GM12878 (cell line): ENCODE results near the gene CCDC80. TPM values are rescaled to one million over a fixed set of nuclear protein-coding genes. Genes with fewer than 3 reads are reported as not detected.

Source experiments
- ATAC-seq: fragments of 200-7000 bp; cut with Tn5 transposase; 3 replicates; pipeline ENCODE4 v1.9.1; 2020; ENCODE audit warnings: mild to moderate bottlenecking, moderate library complexity
- BruUV-seq: library from RNA; stranded (reverse); fragments of 400-500 nt; replicated peaks from 2 replicates; lab custom pipeline; 2021; lab: Mats Ljungman, UMichigan
- CTCF ChIA-PET: fragments of 300-600 bp; sonication (Branson Sonifier 250); formaldehyde crosslinking; extraction: SDS; loops from one replicate; lab custom pipeline; 2021; ENCODE audit warnings: inconsistent platforms; lab: Yijun Ruan, JAX
- POLR2A ChIA-PET: fragments of 350-600 bp; formaldehyde crosslinking; extraction: SDS; loops from one replicate; lab custom pipeline; 2021; ENCODE audit warnings: inconsistent platforms; lab: Charles Lee
- RAD21 ChIA-PET: fragments of 300-600 bp; sonication (Branson Sonifier 250); formaldehyde crosslinking; loops from one replicate; lab custom pipeline; 2023; ENCODE audit warnings: antibody characterized with exemption; ENCODE audit not compliant: unreplicated experiment; lab: Charles Lee
- SMC1A ChIA-PET: fragments of 300-600 bp; sonication (Branson Sonifier 250); formaldehyde crosslinking; loops from one replicate; lab custom pipeline; 2023; ENCODE audit not compliant: unreplicated experiment, uncharacterized antibody; lab: Charles Lee
- DNase-seq: peaks from one replicate; pipeline ENCODE4 v3.0.0-alpha.2; 2011; ENCODE audit warnings: low read depth, low spot score
- FAIRE-seq: peaks from 3 replicates; lab custom pipeline; 2011; peaks lifted over from hg19 to GRCh38; lab: Jason Lieb, UNC
- H2AFZ ChIP-seq: 2 replicates; pipeline ENCODE4 v1.6.0; 2011; ENCODE audit warnings: low read depth, low read length, control low read depth; ENCODE audit not compliant: control insufficient read depth
- H3K27ac ChIP-seq: 2 replicates; pipeline ENCODE4 v1.5.1; 2011; ENCODE audit warnings: control low read depth; ENCODE audit not compliant: control insufficient read depth, insufficient read depth
- H3K27me3 ChIP-seq, 2 experiments: replicated peaks in 1 of 2; 2 replicates each; pipeline versions ENCODE4 v1.6.0 to v1.6.1; 2011; ENCODE audit warnings: low read length in 1 of 2; ENCODE audit not compliant: control insufficient read depth in 2 of 2, insufficient read depth in 2 of 2
- H3K36me3 ChIP-seq, 2 experiments: 2 replicates each; pipeline ENCODE4 v1.5.1; 2011; ENCODE audit warnings: low read length in 1 of 2; ENCODE audit not compliant: control insufficient read depth in 2 of 2, insufficient read depth in 2 of 2
- H3K4me1 ChIP-seq: 2 replicates; pipeline ENCODE4 v1.6.1; 2011; ENCODE audit warnings: mild to moderate bottlenecking, low read length, moderate library complexity, mixed read lengths; ENCODE audit not compliant: control insufficient read depth, insufficient read depth
- H3K4me2 ChIP-seq: 2 replicates; pipeline ENCODE4 v1.6.0; 2011; ENCODE audit warnings: control low read depth; ENCODE audit not compliant: control insufficient read depth, insufficient read depth
- H3K4me3 ChIP-seq: fragments of 200-600 bp; sonication (generic); 2 replicates; pipeline ENCODE4 v1.5.1; 2016
- H3K79me2 ChIP-seq: 2 replicates; pipeline ENCODE4 v1.6.0; 2011; ENCODE audit warnings: low read length; ENCODE audit not compliant: control insufficient read depth, insufficient read depth
- H3K9ac ChIP-seq: 2 replicates; pipeline ENCODE4 v1.8.0; 2011; ENCODE audit warnings: low read length, control low read depth, mixed read lengths; ENCODE audit not compliant: control insufficient read depth, insufficient read depth
- H3K9me3 ChIP-seq: replicated peaks from 3 replicates; pipeline ENCODE4 v1.5.1; 2011; ENCODE audit warnings: mild to moderate bottlenecking, low read length; ENCODE audit not compliant: control insufficient read depth, insufficient read depth
- H4K20me1 ChIP-seq: 2 replicates; pipeline ENCODE4 v1.6.0; 2011; ENCODE audit not compliant: control insufficient read depth, insufficient read depth
- ASH2L ChIP-seq: fragments of 300-600, 200-600 bp; sonication (generic); IDR thresholded peaks from 2 replicates; pipeline ENCODE4 v1.6.1; 2017; ENCODE audit warnings: low read depth, mild to moderate bottlenecking, borderline replicate concordance
- CEBPB ChIP-seq, 2 experiments: fragments of 150-350 bp in 1 of 2; IDR thresholded peaks; 2 replicates each; pipeline ENCODE4 v1.6.1; 2012 to 2014; ENCODE audit warnings: low read depth in 2 of 2, low read length in 2 of 2, borderline replicate concordance in 1 of 2, inconsistent platforms in 1 of 2
- CHD2 ChIP-seq: IDR thresholded peaks from 2 replicates; pipeline ENCODE4 v1.6.1; 2011; ENCODE audit warnings: low read depth, low read length, improper control_type of control experiment, borderline replicate concordance
- FOXK2 ChIP-seq: fragments of 450-650 bp; IDR thresholded peaks from 2 replicates; pipeline ENCODE4 v1.6.1; 2017; ENCODE audit warnings: mild to moderate bottlenecking, moderate library complexity
- GABPA ChIP-seq: IDR thresholded peaks from 2 replicates; pipeline ENCODE4 v1.6.1; 2014; ENCODE audit warnings: antibody characterized with exemption, low read depth, mild to moderate bottlenecking, inconsistent platforms
- HCFC1 ChIP-seq: fragments of 150-350 bp; IDR thresholded peaks from 2 replicates; pipeline ENCODE4 v1.6.1; 2014; ENCODE audit warnings: low read length
- HDAC2 ChIP-seq: fragments of 200-600 bp; sonication (generic); IDR thresholded peaks from 2 replicates; pipeline ENCODE4 v1.6.1; 2017
- MTA2 ChIP-seq: fragments of 450-650 bp; IDR thresholded peaks from 2 replicates; pipeline ENCODE4 v1.6.1; 2016; ENCODE audit warnings: low read depth, mild to moderate bottlenecking, moderate library complexity
- PBX3 ChIP-seq: IDR thresholded peaks from 2 replicates; pipeline ENCODE4 v1.6.1; 2011; ENCODE audit warnings: mild to moderate bottlenecking, low read depth, low read length, moderate library complexity; ENCODE audit not compliant: insufficient replicate concordance
- TARDBP ChIP-seq: IDR thresholded peaks from 2 replicates; pipeline ENCODE4 v1.6.1; 2016; ENCODE audit warnings: borderline replicate concordance
- ZNF207 ChIP-seq: fragments of 450-650 bp; IDR thresholded peaks from 2 replicates; pipeline ENCODE4 v1.6.1; 2014; ENCODE audit warnings: antibody characterized with exemption, mild to moderate bottlenecking, borderline replicate concordance
- WGBS: methylation state at CpG from one replicate; pipeline ENCODE4 v1.1.6; 2016; ENCODE audit warnings: low lambda C conversion rate; ENCODE audit not compliant: insufficient replicate concordance, insufficient coverage; ENCODE audit errors: missing lambda C conversion rate; 5-methylcytosine and 5-hydroxymethylcytosine counted together
- in situ Hi-C: fragments of 300-500 bp; cut with MboI; formaldehyde crosslinking; loops from 9 replicates; pipeline ENCODE4 v1.14.3; 2018; ENCODE audit warnings: mixed read lengths
- intact Hi-C: fragments of 100-400 bp; cut with micrococcal nuclease; formaldehyde crosslinking; loops from one replicate; pipeline ENCODE4 v1.14.2; 2022; ENCODE audit not compliant: unreplicated experiment
- polyA plus RNA-seq, 11 experiments: library from polyadenylated mRNA; depleted of rRNA in 4 of 11; unstranded in 6 of 11; stranded (reverse) in 5 of 11; fragments of >200 nt; fragmentation: Nextera tagmentation in 4 of 11; fragmentation: Illumina TruSeq in 1 of 11; extraction: Ambion mirVana in 4 of 11; extraction: Trizol in 1 of 11; gene quantifications; 1 replicate in 1 of 11; 2 replicates in 10 of 11; pipeline versions ENCODE4 v1.2.1 to v1.2.3, GENCODE V29; 2011 to 2016; ENCODE audit warnings: inconsistent platforms in 2 of 11, missing spikeins in 2 of 11, low read depth in 1 of 11
- total RNA-seq, 4 experiments: library from RNA; depleted of rRNA in 3 of 4; stranded (reverse); fragments of >200 nt in 3 of 4; fragmentation: Illumina TruSeq in 1 of 4; extraction: Trizol in 1 of 4; gene quantifications; 2 replicates each; pipeline versions ENCODE4 v1.2.1 to v1.2.3, GENCODE V29; 2013 to 2021
- TF ChIP-seq, protein P1 (sequence below): IDR thresholded peaks from 2 replicates; pipeline ENCODE4 v1.6.1; 2012; ENCODE audit warnings: low read depth, low read length, improper control_type of control experiment
- TF ChIP-seq, protein P2 (sequence below): fragments of 450-650 bp; IDR thresholded peaks from 2 replicates; pipeline ENCODE4 v1.6.1; 2017; ENCODE audit warnings: mild to moderate bottlenecking, moderate library complexity
- TF ChIP-seq, protein P3 (sequence below): fragments of 150-350 bp; IDR thresholded peaks from 2 replicates; pipeline ENCODE4 v1.6.1; 2014; ENCODE audit warnings: mild to moderate bottlenecking, low read depth, low read length
- TF ChIP-seq, protein P4 (sequence below): fragments of 450-650 bp; IDR thresholded peaks from 2 replicates; pipeline ENCODE4 v1.6.1; 2017; ENCODE audit warnings: low read depth, mild to moderate bottlenecking, moderate library complexity

Gene CCDC80
- total and polyA plus RNA-seq, 10 of the 15 experiments (the other 5 are each of a cell fraction or from before 2014, with no cell fraction given): 0.01 to 0.59 (median 0.21) TPM; not detected in 5

- Histone ChIP-seq H3K4me2 (no peak overlapping the region), H2AFZ (no peak overlapping the region), H3K9ac (no peak overlapping the region), H3K27ac (no peak overlapping the region), H3K4me3 (no peak overlapping the region), H3K4me1 (peaks cover 15% of the 10 kb centered on the region), H4K20me1 (no peaks in the 10 kb centered on the region), H3K27me3 (peaks cover 0 to 8% of the 10 kb centered on the region in 2 experiments; a peak in 3 of 4 replicates), H3K9me3 (no peaks in the 10 kb centered on the region), H3K79me2 (no peaks in the 10 kb centered on the region), H3K36me3 (no peaks in the 10 kb centered on the region)
- in situ Hi-C loops (loop anchor here (5.0 to 10.0 kb wide), 2 partner anchors 333 to 640 kb away; partner anchors contain the start of gene CD200R1), intact Hi-C loops (no loop called here)
- DNase-seq (no peak), ATAC-seq (no peak), FAIRE-seq (no peak)
- BruUV-seq: no TSS peak
- 32% methylated on average over 4 of the region's 4 CpGs for WGBS
- SMC1A ChIA-PET: interaction anchor here (0.8 to 6.9 kb wide), 9 partner anchors 10 to 507 kb away, joined by 3 to 61 read pairs (median 8); no protein-coding TSS in a partner anchor
- POLR2A ChIA-PET: no interaction called here
- RAD21 ChIA-PET: interaction anchor here (0.9 to 5.3 kb wide), 10 partner anchors 10 to 643 kb away, joined by 3 to 48 read pairs (median 6); partner anchors contain the start of gene SLC9C1
- CTCF ChIA-PET: interaction anchor here (1.6 to 5.4 kb wide), 12 partner anchors 9 to 644 kb away, joined by 4 to 92 read pairs (median 24); no protein-coding TSS in a partner anchor
- TF ChIP-seq ASH2L: no peak
- TF ChIP-seq GABPA: no peak
- TF ChIP-seq ZNF207: no peak
- no peak for TF ChIP-seq HDAC2
- TF ChIP-seq, protein P1, sequence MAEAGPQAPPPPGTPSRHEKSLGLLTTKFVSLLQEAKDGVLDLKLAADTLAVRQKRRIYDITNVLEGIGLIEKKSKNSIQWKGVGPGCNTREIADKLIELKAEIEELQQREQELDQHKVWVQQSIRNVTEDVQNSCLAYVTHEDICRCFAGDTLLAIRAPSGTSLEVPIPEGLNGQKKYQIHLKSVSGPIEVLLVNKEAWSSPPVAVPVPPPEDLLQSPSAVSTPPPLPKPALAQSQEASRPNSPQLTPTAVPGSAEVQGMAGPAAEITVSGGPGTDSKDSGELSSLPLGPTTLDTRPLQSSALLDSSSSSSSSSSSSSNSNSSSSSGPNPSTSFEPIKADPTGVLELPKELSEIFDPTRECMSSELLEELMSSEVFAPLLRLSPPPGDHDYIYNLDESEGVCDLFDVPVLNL: no peak
- TF ChIP-seq, protein P2, sequence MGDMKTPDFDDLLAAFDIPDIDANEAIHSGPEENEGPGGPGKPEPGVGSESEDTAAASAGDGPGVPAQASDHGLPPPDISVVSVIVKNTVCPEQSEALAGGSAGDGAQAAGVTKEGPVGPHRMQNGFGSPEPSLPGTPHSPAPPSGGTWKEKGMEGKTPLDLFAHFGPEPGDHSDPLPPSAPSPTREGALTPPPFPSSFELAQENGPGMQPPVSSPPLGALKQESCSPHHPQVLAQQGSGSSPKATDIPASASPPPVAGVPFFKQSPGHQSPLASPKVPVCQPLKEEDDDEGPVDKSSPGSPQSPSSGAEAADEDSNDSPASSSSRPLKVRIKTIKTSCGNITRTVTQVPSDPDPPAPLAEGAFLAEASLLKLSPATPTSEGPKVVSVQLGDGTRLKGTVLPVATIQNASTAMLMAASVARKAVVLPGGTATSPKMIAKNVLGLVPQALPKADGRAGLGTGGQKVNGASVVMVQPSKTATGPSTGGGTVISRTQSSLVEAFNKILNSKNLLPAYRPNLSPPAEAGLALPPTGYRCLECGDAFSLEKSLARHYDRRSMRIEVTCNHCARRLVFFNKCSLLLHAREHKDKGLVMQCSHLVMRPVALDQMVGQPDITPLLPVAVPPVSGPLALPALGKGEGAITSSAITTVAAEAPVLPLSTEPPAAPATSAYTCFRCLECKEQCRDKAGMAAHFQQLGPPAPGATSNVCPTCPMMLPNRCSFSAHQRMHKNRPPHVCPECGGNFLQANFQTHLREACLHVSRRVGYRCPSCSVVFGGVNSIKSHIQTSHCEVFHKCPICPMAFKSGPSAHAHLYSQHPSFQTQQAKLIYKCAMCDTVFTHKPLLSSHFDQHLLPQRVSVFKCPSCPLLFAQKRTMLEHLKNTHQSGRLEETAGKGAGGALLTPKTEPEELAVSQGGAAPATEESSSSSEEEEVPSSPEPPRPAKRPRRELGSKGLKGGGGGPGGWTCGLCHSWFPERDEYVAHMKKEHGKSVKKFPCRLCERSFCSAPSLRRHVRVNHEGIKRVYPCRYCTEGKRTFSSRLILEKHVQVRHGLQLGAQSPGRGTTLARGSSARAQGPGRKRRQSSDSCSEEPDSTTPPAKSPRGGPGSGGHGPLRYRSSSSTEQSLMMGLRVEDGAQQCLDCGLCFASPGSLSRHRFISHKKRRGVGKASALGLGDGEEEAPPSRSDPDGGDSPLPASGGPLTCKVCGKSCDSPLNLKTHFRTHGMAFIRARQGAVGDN: no peak
- TF ChIP-seq, protein P3, sequence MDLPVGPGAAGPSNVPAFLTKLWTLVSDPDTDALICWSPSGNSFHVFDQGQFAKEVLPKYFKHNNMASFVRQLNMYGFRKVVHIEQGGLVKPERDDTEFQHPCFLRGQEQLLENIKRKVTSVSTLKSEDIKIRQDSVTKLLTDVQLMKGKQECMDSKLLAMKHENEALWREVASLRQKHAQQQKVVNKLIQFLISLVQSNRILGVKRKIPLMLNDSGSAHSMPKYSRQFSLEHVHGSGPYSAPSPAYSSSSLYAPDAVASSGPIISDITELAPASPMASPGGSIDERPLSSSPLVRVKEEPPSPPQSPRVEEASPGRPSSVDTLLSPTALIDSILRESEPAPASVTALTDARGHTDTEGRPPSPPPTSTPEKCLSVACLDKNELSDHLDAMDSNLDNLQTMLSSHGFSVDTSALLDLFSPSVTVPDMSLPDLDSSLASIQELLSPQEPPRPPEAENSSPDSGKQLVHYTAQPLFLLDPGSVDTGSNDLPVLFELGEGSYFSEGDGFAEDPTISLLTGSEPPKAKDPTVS: no peak
- TF ChIP-seq FOXK2: no peak
- TF ChIP-seq, protein P4, sequence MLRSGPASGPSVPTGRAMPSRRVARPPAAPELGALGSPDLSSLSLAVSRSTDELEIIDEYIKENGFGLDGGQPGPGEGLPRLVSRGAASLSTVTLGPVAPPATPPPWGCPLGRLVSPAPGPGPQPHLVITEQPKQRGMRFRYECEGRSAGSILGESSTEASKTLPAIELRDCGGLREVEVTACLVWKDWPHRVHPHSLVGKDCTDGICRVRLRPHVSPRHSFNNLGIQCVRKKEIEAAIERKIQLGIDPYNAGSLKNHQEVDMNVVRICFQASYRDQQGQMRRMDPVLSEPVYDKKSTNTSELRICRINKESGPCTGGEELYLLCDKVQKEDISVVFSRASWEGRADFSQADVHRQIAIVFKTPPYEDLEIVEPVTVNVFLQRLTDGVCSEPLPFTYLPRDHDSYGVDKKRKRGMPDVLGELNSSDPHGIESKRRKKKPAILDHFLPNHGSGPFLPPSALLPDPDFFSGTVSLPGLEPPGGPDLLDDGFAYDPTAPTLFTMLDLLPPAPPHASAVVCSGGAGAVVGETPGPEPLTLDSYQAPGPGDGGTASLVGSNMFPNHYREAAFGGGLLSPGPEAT: no peak
- TF ChIP-seq TARDBP: no peak
- no peak for TF ChIP-seq CEBPB (IDR thresholded peaks at IDR 0.05; ENCODE audit: borderline replicate concordance in 1 of 2, low read depth in 2 of 2, low read length in 2 of 2)
- no peak for TF ChIP-seq MTA2
- no peak for TF ChIP-seq HCFC1
- TF ChIP-seq CHD2: no peak
- TF ChIP-seq PBX3: no peak
Measured at GRCh38 chr3:112644453-112644852, 3.5 kb upstream of the CCDC80 start.
